ENCODE results near the gene DCUN1D2.

DCUN1D2 gene

GRCh38 chr13:113483081-113483480 lies 7.4 kb downstream of the DCUN1D2 start:
- WGBS (ENCODE audit: extremely low coverage, insufficient coverage, insufficient read length), result no CpG with 5 or more reads among the region's 7 CpGs
- H3K36me3 ChIP-seq (ENCODE audit: control insufficient read depth in 1 of 2, insufficient read depth in 2 of 2, low read length in 2 of 2), result peaks cover 13 to 17% of the 10 kb centered on the region in 2 experiments
- no peak overlapping the region for H2AFZ ChIP-seq (ENCODE audit: insufficient read depth, low read length, poor library complexity)
- DNase-seq, result no peak
- H3K4me2 ChIP-seq (ENCODE audit: low read length), result no peak overlapping the region
- H3K9me3 ChIP-seq (ENCODE audit: insufficient read depth, low read depth, low read length), result no peaks in the 10 kb centered on the region
- no peak overlapping the region for H3K14ac ChIP-seq (ENCODE audit: low read length)
- H3K23ac ChIP-seq (ENCODE audit: low read length), result no peak overlapping the region
- H3K79me2 ChIP-seq (ENCODE audit: control insufficient read depth, insufficient read depth, low read length, poor library complexity), result peaks cover 17% of the 10 kb centered on the region
- H3K27ac ChIP-seq (ENCODE audit: low read depth, low read length), result no peak overlapping the region
- H2AK5ac ChIP-seq (ENCODE audit: low read length), result no peak overlapping the region
- peaks cover 7 to 10% of the 10 kb centered on the region in 2 experiments for H3K4me1 ChIP-seq (ENCODE audit: control insufficient read depth in 1 of 2, insufficient read depth in 2 of 2, low read length in 2 of 2)
- no peak overlapping the region for H4K8ac ChIP-seq (ENCODE audit: low read depth, low read length)
- no peak overlapping the region for H2BK120ac ChIP-seq (ENCODE audit: insufficient read depth, low read length, poor library complexity)
- no peak overlapping the region for H3K9ac ChIP-seq (ENCODE audit: low read length)
- no peak overlapping the region for H4K91ac ChIP-seq (ENCODE audit: low read depth, low read length)
- H3K27me3 ChIP-seq (ENCODE audit: insufficient read depth, low read length), result no peaks in the 10 kb centered on the region
- no peak overlapping the region for H4K12ac ChIP-seq (ENCODE audit: low read depth, low read length)
- H3K79me1 ChIP-seq (ENCODE audit: low read length), result no peaks in the 10 kb centered on the region
- no peak overlapping the region for H3K18ac ChIP-seq (ENCODE audit: low read length)
- no peak overlapping the region for H3K4me3 ChIP-seq (ENCODE audit: low read depth, low read length)
- no peak overlapping the region for H2BK12ac ChIP-seq (ENCODE audit: low read length)
- H2BK5ac ChIP-seq (ENCODE audit: low read depth, low read length, poor library complexity), result no peak overlapping the region
- no peak overlapping the region for H3K4ac ChIP-seq (ENCODE audit: low read depth, low read length)

- no peak overlapping the region for H3K14ac ChIP-seq (ENCODE audit: low read length)
- H2BK120ac ChIP-seq (ENCODE audit: insufficient read depth, low read length, poor library complexity), result no peak overlapping the region
- no peaks in the 10 kb centered on the region for H3K9me3 ChIP-seq (ENCODE audit: insufficient read depth, low read depth, low read length)
- peaks cover 4 to 5% of the 10 kb centered on the region in 2 experiments for H3K4me1 ChIP-seq (ENCODE audit: control insufficient read depth in 1 of 2, insufficient read depth in 2 of 2, low read length in 2 of 2)
- H3K9ac ChIP-seq (ENCODE audit: low read length), result no peak overlapping the region
- H2BK12ac ChIP-seq (ENCODE audit: low read length), result no peak overlapping the region
- H3K79me2 ChIP-seq (ENCODE audit: control insufficient read depth, insufficient read depth, low read length, poor library complexity), result peaks cover 5% of the 10 kb centered on the region
- H3K27ac ChIP-seq (ENCODE audit: low read depth, low read length), result no peak overlapping the region
- H3K4me3 ChIP-seq (ENCODE audit: low read depth, low read length), result no peak overlapping the region
- no peak overlapping the region for H3K4ac ChIP-seq (ENCODE audit: low read depth, low read length)
- H3K18ac ChIP-seq (ENCODE audit: low read length), result no peak overlapping the region
- no peaks in the 10 kb centered on the region for H3K27me3 ChIP-seq (ENCODE audit: insufficient read depth, low read length)
- H2BK5ac ChIP-seq (ENCODE audit: low read depth, low read length, poor library complexity), result no peak overlapping the region
- no peak for DNase-seq
- no peak overlapping the region for H3K4me2 ChIP-seq (ENCODE audit: low read length)
- WGBS (ENCODE audit: extremely low coverage, insufficient coverage, insufficient read length), result no CpG with 5 or more reads among the region's 4 CpGs
- no peak overlapping the region for H4K91ac ChIP-seq (ENCODE audit: low read depth, low read length)
- H4K12ac ChIP-seq (ENCODE audit: low read depth, low read length), result no peak overlapping the region
- no peaks in the 10 kb centered on the region for H3K79me1 ChIP-seq (ENCODE audit: low read length)
- peaks cover 26 to 31% of the 10 kb centered on the region in 2 experiments for H3K36me3 ChIP-seq (ENCODE audit: control insufficient read depth in 1 of 2, insufficient read depth in 2 of 2, low read length in 2 of 2)
- H2AFZ ChIP-seq (ENCODE audit: insufficient read depth, low read length, poor library complexity), result no peak overlapping the region
- no peak overlapping the region for H2AK5ac ChIP-seq (ENCODE audit: low read length)
- H4K8ac ChIP-seq (ENCODE audit: low read depth, low read length), result no peak overlapping the region
- no peak overlapping the region for H3K23ac ChIP-seq (ENCODE audit: low read length)
These were observed 11.3 kb downstream of the DCUN1D2 start for GRCh38 chr13:113479179-113479578.

GRCh38 chr13:113477724-113478123 lies 12.8 kb downstream of the DCUN1D2 start:
- Histone ChIP-seq H4K91ac (ENCODE audit: low read depth, low read length) (no peak overlapping the region), H3K27ac (ENCODE audit: low read depth, low read length) (no peak overlapping the region), H4K8ac (ENCODE audit: low read depth, low read length) (no peak overlapping the region), H3K14ac (ENCODE audit: low read length) (no peak overlapping the region), H3K27me3 (ENCODE audit: insufficient read depth, low read length) (no peaks in the 10 kb centered on the region), H3K23ac (ENCODE audit: low read length) (no peak overlapping the region), H3K18ac (ENCODE audit: low read length) (no peak overlapping the region), H3K9ac (ENCODE audit: low read length) (no peak overlapping the region), H2BK120ac (ENCODE audit: insufficient read depth, low read length, poor library complexity) (no peak overlapping the region), H2AK5ac (ENCODE audit: low read length) (no peak overlapping the region), H3K79me2 (ENCODE audit: control insufficient read depth, insufficient read depth, low read length, poor library complexity) (no peaks in the 10 kb centered on the region), H3K9me3 (ENCODE audit: insufficient read depth, low read depth, low read length) (no peaks in the 10 kb centered on the region), H3K79me1 (ENCODE audit: low read length) (no peaks in the 10 kb centered on the region), H3K4me1 (ENCODE audit: control insufficient read depth in 1 of 2, insufficient read depth in 2 of 2, low read length in 2 of 2) (peaks cover 2 to 5% of the 10 kb centered on the region in 2 experiments), H2BK12ac (ENCODE audit: low read length) (no peak overlapping the region), H3K4me2 (ENCODE audit: low read length) (no peak overlapping the region), H2AFZ (ENCODE audit: insufficient read depth, low read length, poor library complexity) (no peak overlapping the region), H2BK5ac (ENCODE audit: low read depth, low read length, poor library complexity) (no peak overlapping the region), H3K4me3 (ENCODE audit: low read depth, low read length) (no peak overlapping the region), H3K36me3 (ENCODE audit: control insufficient read depth in 1 of 2, insufficient read depth in 2 of 2, low read length in 2 of 2) (peaks cover 26 to 31% of the 10 kb centered on the region in 2 experiments), H3K4ac (ENCODE audit: low read depth, low read length) (no peak overlapping the region), H4K12ac (ENCODE audit: low read depth, low read length) (no peak overlapping the region)
- DNase-seq, result no peak
- no CpG with 5 or more reads among the region's 3 CpGs for WGBS (ENCODE audit: extremely low coverage, insufficient coverage, insufficient read length)

- H3K18ac ChIP-seq (ENCODE audit: low read length), result no peak overlapping the region
- H3K79me2 ChIP-seq (ENCODE audit: control insufficient read depth, insufficient read depth, low read length, poor library complexity), result no peaks in the 10 kb centered on the region
- H3K4me2 ChIP-seq (ENCODE audit: low read length), result no peak overlapping the region
- no peak overlapping the region for H2BK12ac ChIP-seq (ENCODE audit: low read length)
- peaks cover 2 to 5% of the 10 kb centered on the region in 2 experiments for H3K4me1 ChIP-seq (ENCODE audit: control insufficient read depth in 1 of 2, insufficient read depth in 2 of 2, low read length in 2 of 2)
- no peak overlapping the region for H3K4ac ChIP-seq (ENCODE audit: low read depth, low read length)
- H4K12ac ChIP-seq (ENCODE audit: low read depth, low read length), result no peak overlapping the region
- WGBS (ENCODE audit: extremely low coverage, insufficient coverage, insufficient read length), result no CpG with 5 or more reads among the region's 7 CpGs
- H3K36me3 ChIP-seq (ENCODE audit: control insufficient read depth in 1 of 2, insufficient read depth in 2 of 2, low read length in 2 of 2), result peaks cover 29 to 39% of the 10 kb centered on the region in 2 experiments
- no peak overlapping the region for H4K91ac ChIP-seq (ENCODE audit: low read depth, low read length)
- no peak for DNase-seq
- H3K14ac ChIP-seq (ENCODE audit: low read length), result no peak overlapping the region
- H3K9me3 ChIP-seq (ENCODE audit: insufficient read depth, low read depth, low read length), result no peaks in the 10 kb centered on the region
- H3K9ac ChIP-seq (ENCODE audit: low read length), result no peak overlapping the region
- H2AK5ac ChIP-seq (ENCODE audit: low read length), result no peak overlapping the region
- H3K27me3 ChIP-seq (ENCODE audit: insufficient read depth, low read length), result no peaks in the 10 kb centered on the region
- H3K23ac ChIP-seq (ENCODE audit: low read length), result no peak overlapping the region
- H2BK120ac ChIP-seq (ENCODE audit: insufficient read depth, low read length, poor library complexity), result no peak overlapping the region
- no peaks in the 10 kb centered on the region for H3K79me1 ChIP-seq (ENCODE audit: low read length)
- no peak overlapping the region for H2AFZ ChIP-seq (ENCODE audit: insufficient read depth, low read length, poor library complexity)
- no peak overlapping the region for H2BK5ac ChIP-seq (ENCODE audit: low read depth, low read length, poor library complexity)
- no peak overlapping the region for H3K4me3 ChIP-seq (ENCODE audit: low read depth, low read length)
- H3K27ac ChIP-seq (ENCODE audit: low read depth, low read length), result no peak overlapping the region
- no peak overlapping the region for H4K8ac ChIP-seq (ENCODE audit: low read depth, low read length)
These were observed 13.7 kb downstream of the DCUN1D2 start for GRCh38 chr13:113476811-113477210.

Measured in trophoblast cell (in vitro differentiated cells and primary cell).